ENCODE measurements around the gene BACH2. TPM values are rescaled to one million over a fixed set of nuclear protein-coding genes. Genes with fewer than 3 reads are reported as not detected.

BACH2 gene
- total and polyA plus RNA-seq, 2 experiments from 2014 or later, result 1.6 to 5.7 TPM

DNA sequence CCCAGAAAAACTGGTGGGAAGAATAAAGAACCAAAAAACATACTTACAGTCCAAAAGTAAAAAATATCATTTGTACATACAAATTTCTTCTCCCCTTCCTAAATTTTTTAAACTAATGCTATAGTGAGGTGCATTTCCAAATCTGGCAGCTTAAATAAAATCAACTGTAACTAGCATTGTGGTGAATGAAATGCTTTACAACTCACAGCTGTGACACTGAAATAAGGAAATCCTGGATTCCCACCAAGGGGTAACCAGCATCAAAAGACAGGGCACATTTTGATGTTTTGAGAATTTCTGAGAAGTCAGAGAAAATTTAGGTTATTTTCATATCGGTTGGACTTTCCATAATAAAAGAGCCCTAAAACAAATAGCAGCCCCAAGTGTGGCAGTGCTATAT, 27.3 kb downstream of the BACH2 start:
- Histone ChIP-seq H3K4me1 (ENCODE audit: insufficient read depth) (no peaks in the 10 kb centered on the region), H3F3A (replicated peaks; ENCODE audit: low read depth) (no peaks in the 10 kb centered on the region), H3K4me2 (no peak overlapping the region), H3K79me2 (replicated peaks; ENCODE audit: insufficient read depth) (no peaks in the 10 kb centered on the region), H4K20me1 (replicated peaks; ENCODE audit: insufficient read depth) (no peaks in the 10 kb centered on the region), H3K27ac (ENCODE audit: low read depth) (no peak overlapping the region), H3K4me3 (no peak overlapping the region), H3K36me3 (ENCODE audit: insufficient read depth) (no peaks in the 10 kb centered on the region), H3K9me2 (ENCODE audit: insufficient read depth) (no peaks in the 10 kb centered on the region; the same call in 1 of the 2 replicates), H3K27me3 (ENCODE audit: insufficient read depth) (no peaks in the 10 kb centered on the region), H2AFZ (no peak overlapping the region)
- H3K27ac Mint-ChIP-seq, result no peak overlapping the region
- DNase-seq (ENCODE audit: low spot score) (no peak), ATAC-seq (no peak)
- H3K9me3 Mint-ChIP-seq, result no peaks in the 10 kb centered on the region
- no peaks in the 10 kb centered on the region; the same call in 2 of the 3 replicates for H3K4me1 Mint-ChIP-seq
- TF ChIP-seq CREB1 (CRISPR knock-in tag; IDR thresholded peaks at IDR 0.05; ENCODE audit: low read depth) (no peak), NANOG (IDR thresholded peaks at IDR 0.05; ENCODE audit: borderline replicate concordance) (no peak)
- TF ChIP-seq, protein P1, sequence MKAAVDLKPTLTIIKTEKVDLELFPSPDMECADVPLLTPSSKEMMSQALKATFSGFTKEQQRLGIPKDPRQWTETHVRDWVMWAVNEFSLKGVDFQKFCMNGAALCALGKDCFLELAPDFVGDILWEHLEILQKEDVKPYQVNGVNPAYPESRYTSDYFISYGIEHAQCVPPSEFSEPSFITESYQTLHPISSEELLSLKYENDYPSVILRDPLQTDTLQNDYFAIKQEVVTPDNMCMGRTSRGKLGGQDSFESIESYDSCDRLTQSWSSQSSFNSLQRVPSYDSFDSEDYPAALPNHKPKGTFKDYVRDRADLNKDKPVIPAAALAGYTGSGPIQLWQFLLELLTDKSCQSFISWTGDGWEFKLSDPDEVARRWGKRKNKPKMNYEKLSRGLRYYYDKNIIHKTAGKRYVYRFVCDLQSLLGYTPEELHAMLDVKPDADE (IDR thresholded peaks at IDR 0.05), result no peak
- H3K4me3 Mint-ChIP-seq, result no peak overlapping the region
- H3K27me3 Mint-ChIP-seq (ENCODE audit: insufficient read depth, low read depth, poor library complexity), result peaks cover 1% of the 10 kb centered on the region
- peaks cover 7% of the 10 kb centered on the region; the same call in 1 of the 3 replicates for H3K36me3 Mint-ChIP-seq (ENCODE audit: low read depth)

DNA sequence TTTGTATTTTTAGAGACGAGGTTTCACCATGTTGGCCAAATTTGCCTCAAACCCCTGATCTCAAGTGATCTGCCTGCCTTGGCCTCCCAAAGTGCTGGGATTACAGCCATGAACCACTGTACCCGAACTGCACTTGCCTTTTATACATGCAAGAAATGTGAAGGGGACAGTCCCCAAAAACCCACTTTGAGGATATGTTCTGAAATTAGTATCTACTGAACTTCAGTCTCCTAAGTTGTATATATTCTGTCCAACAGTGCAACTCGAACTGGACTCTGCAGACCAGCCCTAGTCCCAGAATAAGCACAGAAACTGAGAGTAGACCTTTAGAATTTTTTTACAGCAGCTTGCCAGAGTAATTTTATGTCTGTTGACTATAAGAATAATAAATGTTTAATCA, 28.5 kb downstream of the BACH2 start:
- no peaks in the 10 kb centered on the region for H3K4me1 Mint-ChIP-seq
- no peak overlapping the region for H3K27ac ChIP-seq (ENCODE audit: low read depth)
- no peaks in the 10 kb centered on the region for H3K4me1 ChIP-seq (ENCODE audit: insufficient read depth)
- H3K9me3 Mint-ChIP-seq, result no peaks in the 10 kb centered on the region
- no peaks in the 10 kb centered on the region for H4K20me1 ChIP-seq (replicated peaks; ENCODE audit: insufficient read depth)
- DNase-seq (ENCODE audit: low spot score) (no peak), ATAC-seq (no peak)
- no peak overlapping the region for H2AFZ ChIP-seq
- 0 out of 2 replicates have a peak overlapping the region, but pooled peaks have one; percentile 26 for H3K27ac Mint-ChIP-seq
- H3K79me2 ChIP-seq (replicated peaks; ENCODE audit: insufficient read depth), result no peaks in the 10 kb centered on the region
- H3K36me3 ChIP-seq (ENCODE audit: insufficient read depth), result no peaks in the 10 kb centered on the region
- no peaks in the 10 kb centered on the region; the same call in 1 of the 2 replicates for H3K9me2 ChIP-seq (ENCODE audit: insufficient read depth)
- H3K27me3 Mint-ChIP-seq (ENCODE audit: insufficient read depth, low read depth, poor library complexity), result no peaks in the 10 kb centered on the region
- no peak overlapping the region for H3K4me3 Mint-ChIP-seq
- no peak overlapping the region for H3K4me3 ChIP-seq
- H3K27me3 ChIP-seq (ENCODE audit: insufficient read depth), result no peaks in the 10 kb centered on the region
- peaks cover 7% of the 10 kb centered on the region; the same call in 1 of the 3 replicates for H3K36me3 Mint-ChIP-seq (ENCODE audit: low read depth)
- H3K4me2 ChIP-seq, result no peak overlapping the region
- H3F3A ChIP-seq (replicated peaks; ENCODE audit: low read depth), result no peaks in the 10 kb centered on the region
- TF ChIP-seq, protein P2, sequence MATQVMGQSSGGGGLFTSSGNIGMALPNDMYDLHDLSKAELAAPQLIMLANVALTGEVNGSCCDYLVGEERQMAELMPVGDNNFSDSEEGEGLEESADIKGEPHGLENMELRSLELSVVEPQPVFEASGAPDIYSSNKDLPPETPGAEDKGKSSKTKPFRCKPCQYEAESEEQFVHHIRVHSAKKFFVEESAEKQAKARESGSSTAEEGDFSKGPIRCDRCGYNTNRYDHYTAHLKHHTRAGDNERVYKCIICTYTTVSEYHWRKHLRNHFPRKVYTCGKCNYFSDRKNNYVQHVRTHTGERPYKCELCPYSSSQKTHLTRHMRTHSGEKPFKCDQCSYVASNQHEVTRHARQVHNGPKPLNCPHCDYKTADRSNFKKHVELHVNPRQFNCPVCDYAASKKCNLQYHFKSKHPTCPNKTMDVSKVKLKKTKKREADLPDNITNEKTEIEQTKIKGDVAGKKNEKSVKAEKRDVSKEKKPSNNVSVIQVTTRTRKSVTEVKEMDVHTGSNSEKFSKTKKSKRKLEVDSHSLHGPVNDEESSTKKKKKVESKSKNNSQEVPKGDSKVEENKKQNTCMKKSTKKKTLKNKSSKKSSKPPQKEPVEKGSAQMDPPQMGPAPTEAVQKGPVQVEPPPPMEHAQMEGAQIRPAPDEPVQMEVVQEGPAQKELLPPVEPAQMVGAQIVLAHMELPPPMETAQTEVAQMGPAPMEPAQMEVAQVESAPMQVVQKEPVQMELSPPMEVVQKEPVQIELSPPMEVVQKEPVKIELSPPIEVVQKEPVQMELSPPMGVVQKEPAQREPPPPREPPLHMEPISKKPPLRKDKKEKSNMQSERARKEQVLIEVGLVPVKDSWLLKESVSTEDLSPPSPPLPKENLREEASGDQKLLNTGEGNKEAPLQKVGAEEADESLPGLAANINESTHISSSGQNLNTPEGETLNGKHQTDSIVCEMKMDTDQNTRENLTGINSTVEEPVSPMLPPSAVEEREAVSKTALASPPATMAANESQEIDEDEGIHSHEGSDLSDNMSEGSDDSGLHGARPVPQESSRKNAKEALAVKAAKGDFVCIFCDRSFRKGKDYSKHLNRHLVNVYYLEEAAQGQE (IDR thresholded peaks at IDR 0.05; ENCODE audit: unreplicated experiment), result no peak
- no peak for TF ChIP-seq CREB1 (CRISPR knock-in tag; IDR thresholded peaks at IDR 0.05; ENCODE audit: low read depth)
- no peak for TF ChIP-seq EZH2phosphoT487 (IDR thresholded peaks at IDR 0.05; ENCODE audit: unreplicated experiment)
- no peak for TF ChIP-seq NANOG (IDR thresholded peaks at IDR 0.05; ENCODE audit: borderline replicate concordance)
- no peak for TF ChIP-seq POLR2AphosphoS5 (IDR thresholded peaks at IDR 0.05; ENCODE audit: low read depth)
- TF ChIP-seq STAT1 (IDR thresholded peaks at IDR 0.05; ENCODE audit: unreplicated experiment), result no peak
- TF ChIP-seq EZH2 (IDR thresholded peaks at IDR 0.05; ENCODE audit: low read depth, unreplicated experiment), result no peak
- no peak for TF ChIP-seq ZNF114 (CRISPR knock-in tag; IDR thresholded peaks at IDR 0.05)
- TF ChIP-seq CTCF (conservative IDR thresholded peaks at IDR 0.05; ENCODE audit: low read depth in 2 of 2), result no peak
- TF ChIP-seq JUNB (IDR thresholded peaks at IDR 0.05; ENCODE audit: unreplicated experiment), result no peak
- no peak for TF ChIP-seq ZNF331 (CRISPR knock-in tag; IDR thresholded peaks at IDR 0.05; ENCODE audit: low read depth)
- TF ChIP-seq, protein P1 (IDR thresholded peaks at IDR 0.05), result no peak

Data from GM23338 (cell line).